Epidermal melanocyte (primary cell): ENCODE data around the gene GTF2H2.
"Not testable (repeated sequence)": the region's sequence is repeated elsewhere in the genome, so short reads cannot be mapped to it uniquely, and the experiment has no call there.

ENCODE experiments used
- DNase-seq: peaks from one replicate; pipeline ENCODE4 v3.0.0; 2011; ENCODE audit warnings: low spot score; ENCODE audit not compliant: insufficient read length

The GTF2H2 gene

DNA sequence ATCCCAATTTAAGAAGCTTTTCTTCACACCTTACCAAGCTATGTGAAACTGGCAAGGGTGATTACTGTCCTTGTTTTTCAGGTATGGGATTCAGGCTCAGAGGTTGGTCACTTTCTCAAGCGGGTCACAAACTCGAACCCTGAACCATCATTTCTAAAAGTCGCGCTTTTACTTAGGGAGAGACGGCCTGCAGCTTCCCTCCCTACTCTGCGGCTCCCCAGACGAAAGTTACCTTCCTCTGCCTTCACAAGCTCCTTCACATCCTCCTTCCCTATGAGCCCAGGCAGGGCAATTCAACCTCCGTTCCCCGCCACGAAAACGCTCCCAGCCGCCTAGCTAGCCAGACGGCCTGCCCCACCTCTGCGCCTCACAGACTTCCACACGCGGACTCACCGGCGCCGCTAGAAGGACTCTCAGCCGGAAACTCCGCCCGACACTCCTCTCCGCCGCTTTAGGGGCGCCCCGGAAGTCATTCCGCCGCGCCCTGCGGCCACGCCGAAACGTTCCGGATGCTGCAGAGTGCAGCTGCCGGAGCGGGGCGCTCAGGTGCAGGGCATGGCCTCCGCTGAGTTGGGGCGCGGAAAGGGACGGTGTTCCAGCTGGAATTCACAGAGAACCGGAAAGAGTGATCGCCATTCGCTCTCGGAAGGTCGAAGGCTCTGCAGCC is at the start of gene GTF2H2:
Gene GTF2H2 (minus strand): TSS at position 415 of the 667 bp plus-strand sequence. CDS start 4,913 bp downstream, outside the sequence.
- DNase-seq, result not testable (repeated sequence)

DNA sequence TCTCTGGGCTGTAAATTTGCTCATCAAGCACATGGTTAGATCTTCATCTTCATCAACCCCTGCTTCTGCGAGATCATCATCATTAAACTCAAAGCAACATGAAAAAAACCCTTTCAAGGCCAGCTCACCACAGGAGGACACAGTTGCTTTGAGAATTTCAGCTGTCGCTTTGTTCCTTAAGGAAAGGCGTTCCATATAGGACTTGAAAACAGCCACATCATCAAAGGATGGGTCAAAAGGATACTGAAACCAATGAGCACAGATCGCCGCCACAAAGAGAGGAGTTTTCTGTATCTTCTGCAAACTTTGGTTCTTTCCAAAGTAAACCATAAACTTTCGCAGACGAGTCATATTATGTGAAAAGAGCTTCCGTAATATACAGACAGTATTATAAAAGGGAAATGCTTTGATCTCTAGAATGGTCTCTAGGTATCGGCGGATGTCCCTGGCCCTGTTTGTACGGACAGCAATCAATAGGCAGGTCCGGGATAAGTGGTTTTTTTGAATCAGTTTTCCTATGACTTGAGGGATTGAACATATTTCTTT is 42.3 kb upstream of the GTF2H2 start:
- not testable (repeated sequence) for DNase-seq

DNA sequence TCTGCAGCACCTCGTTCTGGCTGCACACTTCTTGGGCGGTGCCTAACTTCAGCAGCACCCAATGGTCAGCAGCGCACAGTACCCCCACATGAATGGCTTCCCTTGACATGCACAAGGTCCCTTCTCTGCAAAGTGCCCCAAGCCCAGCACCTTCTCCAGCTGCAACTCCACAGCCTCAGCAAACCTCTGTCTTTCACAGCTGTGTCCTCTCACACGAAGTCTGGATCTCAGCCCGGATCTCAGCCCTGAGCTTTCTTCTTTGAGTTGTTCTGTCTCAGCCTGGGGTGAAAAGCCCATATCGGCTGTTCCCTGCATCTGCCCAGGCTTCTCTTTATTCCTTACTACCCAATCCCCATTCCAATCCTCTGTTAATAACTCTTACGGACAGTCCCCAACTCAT is 32.5 kb upstream of the GTF2H2 start:
- DNase-seq, result not testable (repeated sequence)

DNA sequence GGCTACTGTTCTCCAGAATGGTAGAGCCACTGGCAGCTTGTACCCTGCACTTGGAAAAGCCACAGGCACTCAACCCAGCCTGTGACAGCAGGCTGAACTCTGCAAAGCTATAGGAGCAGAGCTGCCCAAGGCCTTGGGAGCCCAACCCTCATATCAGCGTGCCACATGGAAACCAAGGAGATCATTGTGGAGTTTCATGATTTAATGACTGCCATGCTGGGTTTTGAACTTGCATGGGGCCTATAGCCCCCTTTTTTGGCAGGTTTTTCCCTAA is 30.4 kb upstream of the GTF2H2 start:
- not testable (repeated sequence) for DNase-seq

- not testable (repeated sequence) for DNase-seq
Measured at GRCh38 chr5:71097173-71097929, 29.9 kb upstream of the GTF2H2 start.

GRCh38 chr5:71089773-71090172 is 22.3 kb upstream of the GTF2H2 start:
- DNase-seq, result not testable (repeated sequence)

- not testable (repeated sequence) for DNase-seq
Measured at GRCh38 chr5:71088754-71089153, 21.3 kb upstream of the GTF2H2 start.

- not testable (repeated sequence) for DNase-seq
Measured at GRCh38 chr5:71086145-71086544, 18.7 kb upstream of the GTF2H2 start.

DNA sequence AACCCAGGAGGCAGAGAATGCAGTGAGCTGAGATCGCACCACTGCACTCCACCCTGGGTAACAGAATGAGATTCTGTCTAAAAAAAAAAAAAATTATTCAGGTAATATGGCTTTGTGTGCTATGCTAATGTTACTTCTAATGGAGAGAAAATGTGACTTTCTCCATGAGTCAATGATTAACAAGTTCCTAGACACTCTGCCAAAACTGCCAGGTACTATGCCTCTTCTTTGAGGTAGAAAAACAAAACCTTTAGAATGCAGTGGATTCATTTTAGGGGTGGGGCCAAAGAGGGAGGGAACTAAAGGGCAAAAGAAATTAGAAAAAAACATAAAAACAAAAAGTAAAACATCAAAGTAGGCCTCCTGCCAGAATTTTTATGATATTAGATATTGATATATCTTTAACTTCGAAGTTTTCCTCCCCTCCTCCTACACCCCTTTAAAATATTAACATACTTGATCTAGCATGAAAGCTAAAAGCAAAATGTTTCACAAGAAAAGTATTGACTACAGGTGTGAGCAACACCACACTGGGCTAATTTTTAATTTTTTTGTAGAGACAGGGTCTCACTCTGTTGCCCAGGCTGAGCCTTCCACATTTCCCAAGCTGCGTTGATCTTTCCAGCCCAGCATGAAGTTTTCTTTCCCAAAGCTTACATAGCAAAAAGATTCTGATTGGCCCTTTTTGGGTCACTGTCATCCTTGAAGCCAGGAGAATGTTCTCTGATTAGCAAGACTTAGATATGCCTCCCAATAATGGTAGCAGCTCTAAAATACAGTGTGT is 17.0 kb upstream of the GTF2H2 start:
- not testable (repeated sequence) for DNase-seq

GRCh38 chr5:71082898-71083297 is 15.4 kb upstream of the GTF2H2 start:
- not testable (repeated sequence) for DNase-seq

DNA sequence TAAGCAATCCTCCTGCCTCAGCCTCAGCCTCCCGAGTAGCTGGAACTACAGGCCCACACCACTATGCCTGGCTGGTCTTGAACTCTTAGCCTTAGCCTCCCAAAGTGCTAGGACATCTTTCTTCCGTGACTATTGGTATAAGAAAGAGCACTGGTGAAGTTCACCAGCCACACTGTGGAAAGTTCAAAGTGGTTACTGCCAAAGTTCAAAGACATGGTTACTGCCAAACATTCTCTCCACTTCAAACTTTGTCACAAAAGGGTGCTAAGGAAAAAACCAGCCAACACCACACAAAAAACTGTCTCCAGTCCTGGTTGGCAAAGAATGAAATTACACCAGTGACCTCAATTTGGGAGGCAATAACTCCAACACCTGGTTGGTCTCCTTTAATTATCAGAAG is 14.9 kb upstream of the GTF2H2 start:
- DNase-seq, result not testable (repeated sequence)

DNA sequence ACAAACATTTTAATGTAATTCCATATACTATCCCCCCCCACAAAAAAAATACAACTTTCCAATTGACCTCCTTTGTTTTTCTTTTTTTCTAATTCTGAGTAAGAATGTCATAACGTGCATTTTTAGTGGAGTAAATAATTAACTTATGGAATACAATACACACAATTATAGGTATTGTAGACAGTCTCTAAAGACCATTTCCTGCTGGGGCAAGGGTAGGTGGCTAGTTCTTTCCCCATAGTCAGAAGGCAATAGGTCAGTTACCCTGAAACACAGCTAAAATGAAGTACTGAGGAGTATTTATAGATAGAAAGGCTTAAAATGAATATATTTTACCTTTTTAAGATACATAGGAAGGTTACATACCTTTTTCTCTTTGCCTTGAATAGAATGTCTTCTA is 6.2 kb downstream of the GTF2H2 start:
- DNase-seq, result not testable (repeated sequence)

DNA sequence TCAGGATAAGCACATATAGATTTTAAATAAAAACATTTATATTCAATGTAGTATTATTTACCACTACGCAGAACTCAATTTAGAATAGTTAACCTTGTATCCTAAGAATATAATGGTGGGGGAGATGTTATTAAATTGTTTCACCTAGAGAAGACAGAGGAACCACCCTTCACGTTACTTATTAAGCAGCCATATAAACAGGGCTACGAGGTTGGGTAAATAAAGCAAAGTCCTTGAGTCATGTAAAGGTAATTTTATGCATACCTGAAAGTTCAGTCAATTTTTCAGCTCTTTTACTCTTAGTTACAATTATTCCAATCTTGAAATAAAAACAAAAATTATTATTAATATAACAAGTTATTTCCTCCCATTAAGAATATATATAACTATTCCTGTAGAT is 8.1 kb downstream of the GTF2H2 start:
- DNase-seq, result not testable (repeated sequence)

DNA sequence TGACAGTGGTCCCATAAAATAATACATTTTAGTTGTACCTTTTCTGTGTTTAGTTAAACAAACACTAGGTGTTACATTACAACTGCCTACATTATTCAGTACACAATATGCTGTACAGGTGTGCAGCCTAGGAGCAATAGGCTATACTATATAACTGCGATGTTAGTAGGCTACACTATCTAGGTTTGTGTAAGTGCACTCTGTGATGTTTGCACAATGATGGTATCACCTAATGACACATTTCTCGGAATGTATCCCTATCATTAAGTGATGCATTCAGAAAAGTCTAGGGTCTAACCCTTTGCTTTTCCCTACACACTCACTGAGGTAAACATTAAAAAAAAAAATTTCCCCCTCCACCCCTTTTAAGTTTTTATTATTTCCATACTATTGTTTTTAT is 22.7 kb downstream of the GTF2H2 start:
- not testable (repeated sequence) for DNase-seq

- not testable (repeated sequence) for DNase-seq
Measured at GRCh38 chr5:71044128-71044527, 23.3 kb downstream of the GTF2H2 start.

GRCh38 chr5:71031046-71031776 is 36.3 kb downstream of the GTF2H2 start:
- DNase-seq, result not testable (repeated sequence)

- not testable (repeated sequence) for DNase-seq
Measured at GRCh38 chr5:71025289-71025953, 42.1 kb downstream of the GTF2H2 start, which contains the start of gene NAIP. Gene NAIP (minus strand): TSS chr5:71025339. CDS start chr5:71012915, 12,424 bp downstream.

- not testable (repeated sequence) for DNase-seq
Measured at GRCh38 chr5:71020643-71021042, 46.8 kb downstream of the GTF2H2 start.

- not testable (repeated sequence) for DNase-seq
Measured at GRCh38 chr5:71018376-71019005, 49.0 kb downstream of the GTF2H2 start.

DNA sequence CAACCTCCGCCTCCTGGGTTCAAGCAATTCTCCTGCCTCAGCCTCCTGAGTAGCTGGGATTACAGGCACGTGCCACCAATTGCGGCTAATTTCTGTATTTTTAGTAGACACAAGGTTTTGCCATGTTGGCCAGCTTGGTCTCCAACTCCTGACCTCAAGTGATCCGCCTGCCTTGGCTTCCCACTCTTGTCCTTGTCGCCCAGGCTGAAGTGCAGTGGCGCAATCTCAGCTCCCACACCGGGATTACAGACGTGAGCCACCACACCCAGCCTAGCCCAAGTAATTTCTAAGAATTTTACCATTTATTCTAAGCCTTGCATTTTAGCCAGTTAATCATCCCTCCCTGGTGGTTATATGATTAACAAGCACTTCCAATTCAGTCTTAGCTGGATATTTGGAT is 53.3 kb downstream of the GTF2H2 start:
- no peak for DNase-seq
